ENCODE results near the gene CCDC40.

The CCDC40 gene

DNA sequence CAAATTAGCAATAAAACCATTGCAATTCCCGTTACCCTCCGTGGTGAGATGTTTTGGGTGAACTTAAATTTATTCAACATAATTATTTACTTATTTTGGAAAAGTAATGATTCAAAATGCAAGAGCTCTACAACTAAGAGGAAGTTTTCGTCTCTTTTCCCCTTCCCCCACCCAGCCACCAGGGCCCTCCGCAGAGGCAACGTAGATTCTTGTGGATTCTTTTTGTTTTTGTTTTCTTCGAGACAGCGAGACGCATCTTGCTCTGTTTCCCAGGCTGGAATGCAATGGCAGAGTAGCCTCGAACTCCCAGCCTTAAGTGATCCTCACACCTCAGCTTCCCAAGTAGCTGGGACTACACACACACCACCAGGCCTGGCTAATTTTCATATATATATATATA lies 19.2 kb downstream of the CCDC40 start:
- TF ChIP-seq, protein P1, sequence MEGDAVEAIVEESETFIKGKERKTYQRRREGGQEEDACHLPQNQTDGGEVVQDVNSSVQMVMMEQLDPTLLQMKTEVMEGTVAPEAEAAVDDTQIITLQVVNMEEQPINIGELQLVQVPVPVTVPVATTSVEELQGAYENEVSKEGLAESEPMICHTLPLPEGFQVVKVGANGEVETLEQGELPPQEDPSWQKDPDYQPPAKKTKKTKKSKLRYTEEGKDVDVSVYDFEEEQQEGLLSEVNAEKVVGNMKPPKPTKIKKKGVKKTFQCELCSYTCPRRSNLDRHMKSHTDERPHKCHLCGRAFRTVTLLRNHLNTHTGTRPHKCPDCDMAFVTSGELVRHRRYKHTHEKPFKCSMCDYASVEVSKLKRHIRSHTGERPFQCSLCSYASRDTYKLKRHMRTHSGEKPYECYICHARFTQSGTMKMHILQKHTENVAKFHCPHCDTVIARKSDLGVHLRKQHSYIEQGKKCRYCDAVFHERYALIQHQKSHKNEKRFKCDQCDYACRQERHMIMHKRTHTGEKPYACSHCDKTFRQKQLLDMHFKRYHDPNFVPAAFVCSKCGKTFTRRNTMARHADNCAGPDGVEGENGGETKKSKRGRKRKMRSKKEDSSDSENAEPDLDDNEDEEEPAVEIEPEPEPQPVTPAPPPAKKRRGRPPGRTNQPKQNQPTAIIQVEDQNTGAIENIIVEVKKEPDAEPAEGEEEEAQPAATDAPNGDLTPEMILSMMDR (IDR thresholded peaks at IDR 0.05; ENCODE audit: borderline replicate concordance, insufficient read depth, low read depth, low read length) = no peak
- no peak overlapping the region for H3K4me3 ChIP-seq (ENCODE audit: low read depth, low read length)

DNA sequence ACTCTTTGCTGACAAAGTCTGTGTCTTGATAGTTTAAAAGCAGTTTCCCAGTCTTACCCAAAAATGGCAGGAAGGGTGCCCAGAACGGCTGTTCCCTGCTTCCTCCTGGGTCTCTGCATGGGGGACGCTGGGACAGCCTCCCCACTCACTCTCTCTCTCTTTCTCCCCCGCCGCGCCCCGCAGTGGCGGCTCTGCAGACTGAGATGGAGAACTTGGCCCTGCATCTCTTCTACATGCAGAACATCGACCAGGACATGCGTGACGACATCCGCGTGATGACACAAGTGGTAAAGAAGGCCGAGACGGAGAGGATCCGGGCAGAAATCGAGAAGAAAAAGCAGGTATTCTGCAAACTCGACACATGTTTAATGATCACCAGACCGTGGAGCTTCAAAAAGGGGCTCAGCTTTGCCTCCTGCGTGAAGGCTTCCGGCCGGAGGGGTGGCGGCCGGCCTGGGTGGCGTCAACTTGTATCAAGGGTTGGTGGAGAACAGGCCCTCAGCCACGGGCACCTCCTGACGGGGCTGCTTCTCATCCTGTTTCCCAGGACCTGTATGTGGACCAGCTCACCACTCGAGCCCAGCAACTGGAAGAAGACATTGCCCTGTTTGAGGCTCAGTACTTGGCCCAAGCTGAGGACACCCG lies 22.0 kb downstream of the CCDC40 start:
- TF ChIP-seq, protein P1 (IDR thresholded peaks at IDR 0.05; ENCODE audit: borderline replicate concordance, insufficient read depth, low read depth, low read length) = no peak
- no peak overlapping the region for H3K4me3 ChIP-seq (ENCODE audit: low read depth, low read length)

DNA sequence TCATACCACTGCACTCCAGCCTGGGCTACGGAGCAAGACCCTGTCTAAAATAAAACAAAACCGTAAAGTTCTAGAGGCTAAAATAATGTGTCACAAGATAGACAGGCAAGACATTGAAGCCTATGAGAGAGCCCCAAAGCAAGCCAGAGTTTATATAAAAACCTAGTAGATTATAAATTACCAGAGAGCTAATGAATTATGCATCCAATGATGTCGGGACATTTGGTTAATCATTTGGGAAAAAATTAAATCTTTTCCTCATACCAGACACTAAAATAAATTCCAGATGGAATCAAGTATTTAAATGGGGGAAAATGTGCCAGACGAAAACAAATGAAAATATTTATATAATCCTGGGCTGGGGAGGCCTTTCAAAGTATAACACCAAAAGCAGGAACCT lies 24.2 kb downstream of the CCDC40 start:
- H3K4me3 ChIP-seq (ENCODE audit: low read depth, low read length) = no peak overlapping the region
- TF ChIP-seq, protein P1 (IDR thresholded peaks at IDR 0.05; ENCODE audit: borderline replicate concordance, insufficient read depth, low read depth, low read length) = no peak

DNA sequence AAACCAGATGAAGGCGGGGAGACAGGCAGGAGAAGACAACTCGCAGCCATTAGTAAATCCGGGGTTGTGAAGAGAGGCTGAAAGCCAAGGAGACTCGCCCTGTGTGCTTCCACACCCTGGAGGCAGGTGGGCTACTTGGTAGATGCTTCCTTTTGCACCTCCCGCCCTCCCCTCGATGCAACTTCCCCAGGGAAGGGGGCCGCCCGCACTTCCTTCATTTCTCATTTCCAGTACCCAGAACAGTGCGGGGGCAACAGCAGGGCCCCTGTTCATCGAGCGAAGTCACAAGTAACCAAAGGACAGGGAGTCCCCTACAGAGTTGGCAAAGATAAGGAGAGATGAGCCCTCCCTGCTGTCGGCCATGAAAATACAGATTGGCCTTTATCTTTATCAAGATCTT lies 25.0 kb downstream of the CCDC40 start:
- TF ChIP-seq, protein P1 (IDR thresholded peaks at IDR 0.05; ENCODE audit: borderline replicate concordance, insufficient read depth, low read depth, low read length) = no peak
- H3K4me3 ChIP-seq (ENCODE audit: low read depth, low read length) = no peak overlapping the region

DNA sequence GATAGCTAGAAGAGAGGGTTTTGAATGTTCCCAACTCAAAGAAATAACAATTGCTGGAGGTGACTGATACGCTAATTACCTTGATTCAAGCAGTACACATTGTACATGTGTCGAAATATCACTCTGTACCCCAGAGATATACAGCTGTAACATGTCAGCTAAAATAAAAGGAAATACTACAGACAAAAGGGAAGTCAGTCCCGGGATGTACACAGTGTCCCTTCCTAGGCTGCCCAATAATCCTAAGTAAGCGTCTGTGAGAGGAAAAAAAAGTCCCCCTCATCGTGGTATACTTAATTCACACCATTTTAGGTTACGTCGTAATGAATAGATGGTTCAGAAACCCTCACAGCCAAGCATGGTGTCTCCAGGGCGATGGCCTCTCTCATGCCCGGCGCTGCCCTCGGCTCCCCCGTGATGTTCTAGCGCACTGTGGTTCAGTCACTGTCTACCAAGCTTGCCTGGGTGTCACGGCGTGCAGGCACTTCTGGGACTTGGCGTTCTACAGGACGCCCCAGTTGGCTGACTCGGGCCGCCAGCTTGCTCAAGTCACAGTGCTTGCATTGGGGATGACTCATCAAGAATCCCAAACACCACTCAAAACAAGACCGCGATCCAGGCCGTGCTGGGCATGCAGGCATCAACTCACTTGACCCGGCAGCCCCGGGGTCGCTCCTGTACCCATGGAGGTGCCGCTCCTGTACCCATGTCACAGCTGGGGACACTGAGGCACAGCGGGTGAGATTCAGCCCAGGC lies 27.6 kb downstream of the CCDC40 start:
- H3K4me3 ChIP-seq (ENCODE audit: low read depth, low read length) = no peak overlapping the region
- TF ChIP-seq, protein P1 (IDR thresholded peaks at IDR 0.05; ENCODE audit: borderline replicate concordance, insufficient read depth, low read depth, low read length) = no peak

DNA sequence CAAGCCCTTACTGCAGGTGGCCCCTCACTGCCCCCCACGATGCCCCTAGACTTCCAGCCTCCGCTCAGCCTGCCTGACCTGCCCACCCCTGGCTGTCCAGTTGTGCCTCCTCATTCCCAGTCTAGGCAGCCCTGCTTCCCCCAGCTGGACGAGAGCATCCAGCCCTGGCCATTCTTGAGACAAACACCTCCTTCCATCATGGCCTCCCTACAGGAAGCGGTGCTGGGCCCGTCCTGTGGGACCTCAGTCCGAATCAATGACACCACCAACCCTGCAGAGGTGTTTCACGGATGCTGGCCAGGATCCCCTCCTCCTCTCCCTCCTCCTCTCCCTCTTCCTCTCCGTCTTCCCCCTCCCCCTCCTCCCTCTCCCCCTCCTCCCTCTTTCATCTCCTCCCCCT lies 28.3 kb downstream of the CCDC40 start:
- no peak overlapping the region for H3K4me3 ChIP-seq (ENCODE audit: low read depth, low read length)
- TF ChIP-seq, protein P1 (IDR thresholded peaks at IDR 0.05; ENCODE audit: borderline replicate concordance, insufficient read depth, low read depth, low read length) = no peak

Measured in GM12875 (cell line).